ENCODE data around the gene RGS10. TPM values are rescaled to one million over a fixed set of nuclear protein-coding genes. Genes with fewer than 3 reads are reported as not detected.

Gene RGS10
- total RNA-seq, 2 experiments from 2014 or later: 103 to 113 TPM

DNA sequence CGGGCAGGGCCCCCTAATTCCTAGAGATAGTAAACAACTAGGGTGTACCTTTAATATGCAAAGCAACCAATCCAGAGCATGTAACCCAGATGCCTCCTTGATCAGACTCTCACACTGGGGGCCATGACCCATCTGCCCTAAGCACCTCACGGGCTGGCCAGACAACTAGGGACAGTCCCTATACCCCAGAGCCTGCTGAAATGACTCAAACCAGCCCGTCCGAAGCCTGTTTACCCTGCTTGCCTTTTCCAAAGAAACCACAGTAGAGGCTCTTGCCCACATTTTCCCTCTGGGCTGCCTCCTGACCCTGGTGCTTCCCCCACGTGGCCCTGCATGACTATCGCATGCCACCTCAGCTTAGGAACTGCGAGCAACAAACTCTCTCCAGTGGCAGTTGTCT, 46.2 kb downstream of the RGS10 start:
- CTCF ChIA-PET: no interaction called here
- ATAC-seq (peak; percentile 38), DNase-seq (peak; percentile 60)
- Mint-ChIP-seq H3K4me1 (peaks cover 76% of the 10 kb centered on the region), H3K9me3 (ENCODE audit: low read depth) (no peaks in the 10 kb centered on the region), H3K27ac (peak overlapping the region; percentile 61), H3K4me3 (no peak overlapping the region), H3K27me3 (no peaks in the 10 kb centered on the region), H3K36me3 (peaks cover 17% of the 10 kb centered on the region)

GRCh38 chr10:119495545-119495944, 47.0 kb downstream of the RGS10 start:
- H3K4me1 Mint-ChIP-seq: peaks cover 70% of the 10 kb centered on the region

DNA sequence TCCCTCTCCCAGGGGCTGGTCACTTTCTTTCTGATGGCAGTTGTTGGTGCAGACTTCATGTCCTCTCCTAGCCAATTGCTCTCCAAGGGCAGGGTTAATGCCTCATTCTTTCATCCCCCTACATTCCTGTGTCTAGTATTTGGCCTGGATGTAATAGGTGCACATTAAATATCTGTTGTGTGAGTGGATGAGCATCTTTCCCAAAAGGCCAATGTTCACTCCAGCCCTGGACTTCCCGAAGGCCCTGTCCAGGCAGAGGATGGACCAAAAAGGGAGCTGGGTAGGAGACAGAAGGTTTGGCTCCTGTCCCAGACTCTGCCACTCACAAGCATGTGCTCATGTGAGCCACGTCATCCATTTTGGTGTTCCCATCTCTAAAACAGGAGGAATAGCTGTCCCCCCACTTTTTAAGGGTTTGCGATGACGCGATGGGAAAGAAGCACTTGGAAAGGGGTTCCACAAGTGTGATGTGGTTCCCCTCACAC, 47.5 kb downstream of the RGS10 start:
- Mint-ChIP-seq H3K27me3 (no peaks in the 10 kb centered on the region), H3K9me3 (ENCODE audit: low read depth) (no peaks in the 10 kb centered on the region), H3K4me3 (no peak overlapping the region), H3K4me1 (peaks cover 69% of the 10 kb centered on the region), H3K27ac (peak overlapping the region; percentile 79), H3K36me3 (peaks cover 13% of the 10 kb centered on the region)
- ATAC-seq (no peak), DNase-seq (no peak)
- CTCF ChIA-PET: interaction anchor here (1.0 to 1.4 kb wide), 2 partner anchors 38 to 107 kb away, joined by 3 to 4 read pairs; no protein-coding TSS in a partner anchor

More at GRCh38 chr10:119495545-119495944, 47.0 kb downstream of the RGS10 start:
- Mint-ChIP-seq H3K27me3 (no peaks in the 10 kb centered on the region), H3K9me3 (ENCODE audit: low read depth) (no peaks in the 10 kb centered on the region), H3K36me3 (peaks cover 17% of the 10 kb centered on the region), H3K27ac (no peak overlapping the region), H3K4me3 (no peak overlapping the region)
- CTCF ChIA-PET: no interaction called here
- no peak for DNase-seq
- no peak for ATAC-seq

DNA sequence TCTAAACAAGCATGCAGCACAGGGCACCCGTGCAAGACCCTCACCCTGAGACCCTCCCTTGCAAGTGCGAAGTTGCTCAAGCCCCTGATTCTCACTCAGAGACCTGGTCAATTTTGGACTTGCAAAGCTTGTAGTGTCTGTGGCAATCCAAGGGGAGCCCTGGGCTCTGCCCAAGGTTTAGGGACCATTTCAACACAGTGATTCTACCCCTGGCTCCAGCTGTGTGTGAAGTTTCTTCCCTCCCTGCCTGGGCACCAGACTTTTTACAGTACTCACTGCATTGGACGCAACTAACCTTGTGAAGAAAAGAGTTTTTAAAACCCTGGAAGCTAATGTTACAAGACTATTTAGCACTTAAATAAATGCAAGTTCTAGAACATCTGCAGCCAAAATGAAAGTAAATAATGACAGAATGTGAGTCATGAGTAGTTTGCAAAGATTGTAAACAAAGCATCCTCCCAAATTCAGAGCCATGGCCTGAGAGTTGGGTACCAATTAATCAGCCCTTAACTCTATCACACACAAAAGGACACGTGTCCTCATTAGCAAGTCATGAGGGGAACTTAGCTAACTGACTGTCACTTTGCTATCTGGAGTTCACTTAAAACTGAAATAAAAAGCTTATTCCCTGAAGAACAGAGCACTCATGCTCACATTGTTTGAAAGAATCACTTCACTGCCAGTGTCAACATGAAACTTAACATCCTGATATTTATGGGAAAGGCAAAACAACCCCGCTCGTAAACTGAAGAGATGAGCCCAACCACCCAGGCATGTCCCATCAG, 48.1 kb downstream of the RGS10 start:
- peaks cover 71% of the 10 kb centered on the region for H3K4me1 Mint-ChIP-seq
- H3K27me3 Mint-ChIP-seq: no peaks in the 10 kb centered on the region
- ATAC-seq (no peak), DNase-seq (no peak)
- peaks cover 10% of the 10 kb centered on the region for H3K36me3 Mint-ChIP-seq
- peak overlapping the region; percentile 79 for H3K27ac Mint-ChIP-seq
- H3K9me3 Mint-ChIP-seq (ENCODE audit: low read depth): no peaks in the 10 kb centered on the region
- CTCF ChIA-PET: interaction anchor here (1.0 to 1.9 kb wide), 6 partner anchors 12 to 296 kb away, joined by 3 to 4 read pairs (median 3); no protein-coding TSS in a partner anchor
- H3K4me3 Mint-ChIP-seq: no peak overlapping the region

- Mint-ChIP-seq H3K27ac (peak overlapping the region; percentile 79), H3K36me3 (no peaks in the 10 kb centered on the region), H3K9me3 (ENCODE audit: low read depth) (no peaks in the 10 kb centered on the region), H3K27me3 (no peaks in the 10 kb centered on the region), H3K4me3 (no peak overlapping the region), H3K4me1 (peaks cover 69% of the 10 kb centered on the region)
- CTCF ChIA-PET: interaction anchor here (1.0 to 1.9 kb wide), 4 partner anchors 9 to 295 kb away, joined by 3 to 5 read pairs (median 4); no protein-coding TSS in a partner anchor
- DNase-seq (peak; percentile 55), ATAC-seq (peak; percentile 32)
Observed at GRCh38 chr10:119493155-119493554, 49.4 kb downstream of the RGS10 start.

GRCh38 chr10:119491966-119492757, 50.4 kb downstream of the RGS10 start:
- Mint-ChIP-seq H3K4me1 (peaks cover 64% of the 10 kb centered on the region), H3K36me3 (no peaks in the 10 kb centered on the region), H3K9me3 (ENCODE audit: low read depth) (no peaks in the 10 kb centered on the region), H3K4me3 (no peak overlapping the region), H3K27ac (peak overlapping the region; percentile 24), H3K27me3 (no peaks in the 10 kb centered on the region)
- DNase-seq (no peak), ATAC-seq (no peak)
- CTCF ChIA-PET: interaction anchor here (1.7 kb wide), 1 partner anchor 10 kb away, joined by 5 read pairs; no protein-coding TSS in a partner anchor

DNA sequence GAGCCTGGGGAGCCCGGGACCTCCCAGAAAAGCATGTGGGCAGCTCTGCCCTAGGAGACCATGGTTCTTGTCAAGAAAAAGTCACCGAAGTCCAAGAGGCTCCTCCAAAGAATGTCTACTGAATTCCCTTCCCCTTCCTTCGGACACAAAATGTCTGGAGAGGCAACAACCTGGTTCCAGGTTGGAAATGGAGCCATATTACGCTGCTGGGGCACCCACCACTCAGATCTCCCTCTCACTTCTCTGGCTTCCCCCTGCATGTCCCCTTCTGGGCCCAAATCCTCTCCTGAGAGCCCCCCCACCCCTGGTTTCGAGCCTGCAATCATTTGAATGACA, 52.6 kb downstream of the RGS10 start:
- peak overlapping the region; percentile 92 for H3K27ac Mint-ChIP-seq
- H3K4me3 Mint-ChIP-seq: peak overlapping the region; percentile 13
- DNase-seq: no peak
- CTCF ChIA-PET: interaction anchor here (0.7 to 6.3 kb wide), 25 partner anchors 10 to 358 kb away, joined by 3 to 51 read pairs (median 4); partner anchors contain the start of genes GRK5 and RGS10
- H3K27me3 Mint-ChIP-seq: no peaks in the 10 kb centered on the region
- peaks cover 46% of the 10 kb centered on the region for H3K4me1 Mint-ChIP-seq
- H3K36me3 Mint-ChIP-seq: no peaks in the 10 kb centered on the region
- no peaks in the 10 kb centered on the region for H3K9me3 Mint-ChIP-seq (ENCODE audit: low read depth)
- no peak for ATAC-seq

GRCh38 chr10:119488675-119489074, 53.8 kb downstream of the RGS10 start:
- Mint-ChIP-seq H3K9me3 (ENCODE audit: low read depth) (no peaks in the 10 kb centered on the region), H3K4me1 (peaks cover 34% of the 10 kb centered on the region), H3K36me3 (no peaks in the 10 kb centered on the region), H3K27ac (peak overlapping the region; percentile 92), H3K27me3 (no peaks in the 10 kb centered on the region), H3K4me3 (no peak overlapping the region)
- ATAC-seq (no peak), DNase-seq (no peak)
- CTCF ChIA-PET: interaction anchor here (0.6 to 6.3 kb wide), 13 partner anchors 9 to 501 kb away, joined by 3 to 51 read pairs (median 4); partner anchors contain the start of genes GRK5 and RGS10

- no peaks in the 10 kb centered on the region for H3K9me3 Mint-ChIP-seq (ENCODE audit: low read depth)
- ATAC-seq: no peak
- H3K36me3 Mint-ChIP-seq: no peaks in the 10 kb centered on the region
- peaks cover 14% of the 10 kb centered on the region for H3K4me1 Mint-ChIP-seq
- no peaks in the 10 kb centered on the region for H3K27me3 Mint-ChIP-seq
- DNase-seq: no peak
- H3K4me3 Mint-ChIP-seq: no peak overlapping the region
- CTCF ChIA-PET: interaction anchor here (1.7 kb wide), 1 partner anchor 38 kb away, joined by 7 read pairs; no protein-coding TSS in a partner anchor
- no peak overlapping the region for H3K27ac Mint-ChIP-seq
Observed at GRCh38 chr10:119483839-119484238, 58.7 kb downstream of the RGS10 start.

- DNase-seq (no peak), ATAC-seq (no peak)
- H3K9me3 Mint-ChIP-seq (ENCODE audit: low read depth): no peaks in the 10 kb centered on the region
- H3K4me1 Mint-ChIP-seq: peaks cover 18% of the 10 kb centered on the region
- no peaks in the 10 kb centered on the region for H3K27me3 Mint-ChIP-seq
- no peak overlapping the region for H3K27ac Mint-ChIP-seq
- CTCF ChIA-PET: interaction anchor here (1.4 to 1.7 kb wide), 2 partner anchors 37 to 119 kb away, joined by 3 to 7 read pairs; no protein-coding TSS in a partner anchor
- H3K4me3 Mint-ChIP-seq: no peak overlapping the region
- no peaks in the 10 kb centered on the region for H3K36me3 Mint-ChIP-seq
Observed at GRCh38 chr10:119483001-119483400, 59.5 kb downstream of the RGS10 start.

DNA sequence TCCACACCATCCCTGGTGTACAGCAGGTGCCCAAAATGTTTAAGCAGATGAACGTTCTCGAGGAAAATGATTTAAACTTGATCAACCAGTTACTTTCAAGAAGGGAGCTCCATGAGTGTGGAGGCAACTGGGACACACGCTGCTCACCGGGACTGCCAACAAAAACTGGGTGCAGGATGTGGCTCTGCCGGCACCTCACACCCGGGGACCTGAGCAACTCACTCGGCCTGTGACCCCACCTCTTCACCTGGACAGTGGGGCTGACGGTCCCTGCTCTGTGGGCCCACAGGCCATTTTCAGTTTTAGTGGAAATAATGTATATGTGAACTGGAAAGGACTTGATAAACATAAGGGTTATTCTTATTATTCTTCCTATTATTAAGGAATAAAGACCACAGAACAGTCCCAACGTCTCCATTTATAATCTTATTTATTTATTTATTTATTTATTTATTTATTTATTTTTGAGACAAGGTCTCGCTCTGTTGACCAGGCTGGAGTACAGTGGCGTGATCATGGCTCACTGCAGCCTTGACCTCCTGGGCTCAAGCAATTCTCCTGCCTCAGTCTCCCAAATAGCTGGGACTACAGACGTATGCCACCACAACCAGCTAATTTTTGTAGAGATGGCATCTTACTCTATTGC, 60.6 kb downstream of the RGS10 start:
- Mint-ChIP-seq H3K27me3 (no peaks in the 10 kb centered on the region), H3K4me3 (no peak overlapping the region), H3K27ac (no peak overlapping the region), H3K4me1 (peaks cover 28% of the 10 kb centered on the region), H3K9me3 (ENCODE audit: low read depth) (no peaks in the 10 kb centered on the region), H3K36me3 (no peaks in the 10 kb centered on the region)
- CTCF ChIA-PET: interaction anchor here (1.4 to 4.7 kb wide), 3 partner anchors 7 to 120 kb away, joined by 3 to 29 read pairs (median 7); no protein-coding TSS in a partner anchor
- DNase-seq: no peak
- ATAC-seq: no peak

DNA sequence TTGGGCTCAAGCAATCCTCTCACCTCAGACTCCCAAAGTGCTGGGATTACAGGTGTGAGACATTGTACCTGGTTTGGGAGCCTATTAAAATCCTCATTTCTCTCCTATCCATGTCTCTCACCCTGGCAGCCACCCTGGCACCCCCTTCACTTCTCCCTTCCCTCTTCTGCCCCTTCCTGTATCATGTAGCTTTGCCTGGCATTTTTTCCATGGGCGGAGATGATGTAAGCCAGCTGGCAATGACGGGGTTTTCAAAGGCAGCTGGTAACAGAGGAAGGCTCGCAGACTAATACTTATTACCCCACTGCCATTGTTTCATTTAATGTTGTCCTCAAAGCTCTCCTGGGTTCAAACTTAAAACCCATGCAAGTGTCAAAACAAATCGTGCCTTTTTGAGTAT, 61.9 kb downstream of the RGS10 start:
- H3K4me3 Mint-ChIP-seq: no peak overlapping the region
- DNase-seq (no peak), ATAC-seq (no peak)
- H3K4me1 Mint-ChIP-seq: peaks cover 28% of the 10 kb centered on the region
- H3K36me3 Mint-ChIP-seq: no peaks in the 10 kb centered on the region
- CTCF ChIA-PET: interaction anchor here (0.7 to 4.7 kb wide), 2 partner anchors 8 to 726 kb away, joined by 3 to 29 read pairs; partner anchors contain the start of gene CACUL1
- no peaks in the 10 kb centered on the region for H3K9me3 Mint-ChIP-seq (ENCODE audit: low read depth)
- H3K27me3 Mint-ChIP-seq: peaks cover 3% of the 10 kb centered on the region
- no peak overlapping the region for H3K27ac Mint-ChIP-seq

- Mint-ChIP-seq H3K9me3 (ENCODE audit: low read depth) (no peaks in the 10 kb centered on the region), H3K27ac (no peak overlapping the region), H3K4me1 (peaks cover 28% of the 10 kb centered on the region), H3K36me3 (no peaks in the 10 kb centered on the region), H3K27me3 (peaks cover 3% of the 10 kb centered on the region), H3K4me3 (no peak overlapping the region)
- DNase-seq: no peak
- CTCF ChIA-PET: interaction anchor here (1.2 to 4.7 kb wide), 2 partner anchors 9 to 58 kb away, joined by 3 to 29 read pairs; no protein-coding TSS in a partner anchor
- ATAC-seq: no peak
Observed at GRCh38 chr10:119479532-119479931, 63.0 kb downstream of the RGS10 start.

All from activated CD8-positive, alpha-beta memory T cell treated with anti-CD3 and anti-CD28 coated beads, Interleukin-2, amount 10 ng/mL, durations not matched to agents 7 days and 5 days (primary cell).